ENCODE data around the gene FIBP. TPM values are rescaled to one million over a fixed set of nuclear protein-coding genes. Genes with fewer than 3 reads are reported as not detected.

FIBP gene
- total RNA-seq (2014; rRNA removed; shearing (Covaris generic)), result 60.8 and 62.9 TPM in 2 replicates
- polyA plus RNA-seq (2015; cell fraction: cytosol; rRNA removed), result 60.2 and 74.5 TPM in 2 replicates
- polyA plus RNA-seq (2015; cell fraction: nucleus; rRNA removed), result 84.1 and 100 TPM in 2 replicates

GRCh38 chr11:65888163-65888814, at the start of gene FIBP:
TSS of gene FIBP (minus strand) at chr11:65888471. CDS start at chr11:65888418, 53 bp downstream.
- DNase-seq (ENCODE audit: low read depth, low spot score), result peak; percentile 93
- in situ Hi-C loops (cut with HindIII; ENCODE audit: low pct_unique_long_range_greater_than_20kb, low sequenced_read_pairs), result no loop called here

DNA sequence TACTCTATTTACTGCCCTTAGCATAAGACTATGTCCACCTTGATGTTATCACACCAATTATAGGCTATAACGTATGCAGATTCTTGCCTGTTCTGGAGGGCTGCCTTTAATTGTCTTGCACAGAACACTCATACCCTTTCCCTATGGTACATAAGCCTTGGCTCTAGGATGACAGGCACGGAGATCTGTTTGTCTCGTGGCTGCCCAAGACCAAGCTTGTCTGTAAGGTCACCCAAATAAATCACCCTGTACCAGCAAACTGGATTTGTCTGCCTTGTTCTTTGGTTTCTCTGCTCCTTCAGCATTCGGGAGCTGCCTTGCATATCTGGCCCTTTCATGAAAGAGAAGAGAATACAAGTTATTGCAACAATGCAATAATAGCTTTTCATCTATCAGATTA, 49.5 kb upstream of the FIBP start:
- no peak for DNase-seq (ENCODE audit: low read depth, low spot score)
- in situ Hi-C loops (cut with HindIII; ENCODE audit: low pct_unique_long_range_greater_than_20kb, low sequenced_read_pairs), result no loop called here

DNA sequence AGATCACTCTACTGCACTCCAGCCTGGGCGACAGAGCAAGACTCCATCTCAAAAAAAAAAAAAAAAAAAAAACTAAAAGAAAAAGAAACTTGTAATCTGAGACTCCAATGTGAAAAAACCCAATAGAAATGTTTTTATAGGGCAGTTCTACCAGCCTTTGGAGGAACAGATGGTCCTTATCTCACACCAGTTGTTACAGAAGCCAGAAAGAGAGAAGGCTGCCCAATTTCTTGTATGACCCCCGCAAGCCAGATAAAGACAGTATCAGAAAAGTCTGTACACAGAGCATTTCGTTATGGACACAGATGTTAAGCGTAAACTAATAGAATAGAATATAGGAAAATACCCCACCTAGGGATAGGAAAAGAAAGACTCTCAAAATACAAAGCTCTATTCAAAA, 45.7 kb upstream of the FIBP start:
- in situ Hi-C loops (cut with HindIII; ENCODE audit: low pct_unique_long_range_greater_than_20kb, low sequenced_read_pairs), result no loop called here
- no peak for DNase-seq (ENCODE audit: low read depth, low spot score)

GRCh38 chr11:65932558-65932919, 44.3 kb upstream of the FIBP start:
- in situ Hi-C loops (cut with HindIII; ENCODE audit: low pct_unique_long_range_greater_than_20kb, low sequenced_read_pairs), result no loop called here
- DNase-seq (ENCODE audit: low read depth, low spot score), result peak; percentile 32

- in situ Hi-C loops (cut with HindIII; ENCODE audit: low pct_unique_long_range_greater_than_20kb, low sequenced_read_pairs), result no loop called here
- no peak for DNase-seq (ENCODE audit: low read depth, low spot score)
These were observed 43.7 kb upstream of the FIBP start for GRCh38 chr11:65931773-65932557.

GRCh38 chr11:65928667-65929066, 40.4 kb upstream of the FIBP start:
- in situ Hi-C loops (cut with HindIII; ENCODE audit: low pct_unique_long_range_greater_than_20kb, low sequenced_read_pairs), result no loop called here
- no peak for DNase-seq (ENCODE audit: low read depth, low spot score)

DNA sequence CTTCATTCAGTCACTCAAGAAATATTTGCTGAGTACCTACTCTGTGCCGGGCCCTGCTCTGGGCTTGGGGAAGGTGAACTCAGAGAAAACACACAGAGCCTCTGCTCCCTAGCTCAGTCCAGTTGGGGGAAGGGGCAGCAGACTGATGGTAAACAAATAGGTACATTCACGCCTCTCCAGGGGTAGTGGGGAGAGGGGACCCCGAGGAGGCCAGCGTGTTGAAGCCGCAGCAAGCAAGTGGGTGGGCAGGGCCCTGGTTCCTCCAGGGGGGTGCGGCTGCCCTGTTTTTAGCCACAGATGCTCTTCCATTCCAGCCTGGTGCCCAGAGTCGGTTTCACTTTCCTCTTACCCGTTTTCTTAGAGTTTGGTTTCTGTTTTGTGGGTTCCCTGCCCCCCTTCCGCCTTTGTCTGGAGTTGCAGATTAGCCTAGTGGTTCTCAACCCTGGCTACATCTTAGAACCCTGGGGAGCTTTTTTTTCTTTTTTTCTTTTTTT, 39.7 kb upstream of the FIBP start:
- DNase-seq (ENCODE audit: low read depth, low spot score), result no peak
- in situ Hi-C loops (cut with HindIII; ENCODE audit: low pct_unique_long_range_greater_than_20kb, low sequenced_read_pairs), result no loop called here

- in situ Hi-C loops (cut with HindIII; ENCODE audit: low pct_unique_long_range_greater_than_20kb, low sequenced_read_pairs), result no loop called here
These were observed 37.1 kb upstream of the FIBP start for GRCh38 chr11:65925397-65925796.

GRCh38 chr11:65922565-65922964, 34.3 kb upstream of the FIBP start:
- in situ Hi-C loops (cut with HindIII; ENCODE audit: low pct_unique_long_range_greater_than_20kb, low sequenced_read_pairs), result no loop called here
- no peak for DNase-seq (ENCODE audit: low read depth, low spot score)

More at GRCh38 chr11:65925397-65925796, 37.1 kb upstream of the FIBP start:
- no peak for DNase-seq (ENCODE audit: low read depth, low spot score)

DNA sequence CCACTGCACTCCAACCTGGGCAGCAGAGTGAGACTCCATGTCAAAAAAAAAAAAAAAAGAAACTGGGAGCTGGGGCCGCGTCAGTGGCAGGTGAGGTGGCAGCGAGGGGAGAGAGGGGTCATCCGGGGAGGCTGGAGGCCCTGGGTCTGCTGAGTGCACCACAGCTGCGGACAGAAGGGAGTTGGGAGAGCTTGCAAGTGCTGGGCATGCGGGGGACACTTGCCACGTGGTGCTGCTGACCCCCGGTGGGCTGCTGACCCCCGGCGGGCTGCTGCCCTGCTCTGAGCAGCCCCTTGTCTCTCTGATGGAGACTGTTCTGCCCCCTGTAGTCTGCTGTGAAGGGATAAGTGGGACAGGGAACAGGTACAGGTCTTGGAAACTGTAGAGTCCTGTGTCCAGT, 33.6 kb upstream of the FIBP start:
- DNase-seq (ENCODE audit: low read depth, low spot score), result no peak
- in situ Hi-C loops (cut with HindIII; ENCODE audit: low pct_unique_long_range_greater_than_20kb, low sequenced_read_pairs), result no loop called here

DNA sequence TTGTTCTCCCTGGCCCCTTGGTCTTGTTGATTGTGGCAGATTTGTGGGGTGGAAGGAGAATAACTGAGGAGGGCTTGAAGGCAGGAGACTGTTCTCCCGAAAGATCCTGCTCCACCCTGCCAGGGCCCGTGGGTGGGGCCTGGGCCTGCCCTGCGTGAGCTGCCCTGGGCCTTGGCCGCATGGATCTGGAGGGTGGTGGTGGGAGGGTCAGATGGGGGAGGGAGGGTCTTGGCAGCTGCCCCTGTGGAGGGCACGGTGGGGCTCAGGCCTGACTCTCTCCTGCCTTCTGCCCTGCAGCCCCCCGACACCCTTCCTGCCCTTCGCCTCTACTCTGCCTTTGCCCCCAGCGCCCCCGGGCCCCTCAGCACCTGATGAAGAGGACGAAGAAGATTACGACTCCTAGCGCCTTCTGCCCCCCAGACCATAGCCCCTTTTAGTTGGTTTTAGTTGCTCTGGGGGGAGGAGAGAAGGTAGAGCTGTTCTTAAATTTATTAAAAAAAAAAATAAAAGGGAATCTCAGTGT, 32.8 kb upstream of the FIBP start:
- in situ Hi-C loops (cut with HindIII; ENCODE audit: low pct_unique_long_range_greater_than_20kb, low sequenced_read_pairs), result no loop called here
- no peak for DNase-seq (ENCODE audit: low read depth, low spot score)

GRCh38 chr11:65920372-65920802, 32.1 kb upstream of the FIBP start:
- no peak for DNase-seq (ENCODE audit: low read depth, low spot score)
- in situ Hi-C loops (cut with HindIII; ENCODE audit: low pct_unique_long_range_greater_than_20kb, low sequenced_read_pairs), result no loop called here

GRCh38 chr11:65919573-65920371, 31.5 kb upstream of the FIBP start:
- in situ Hi-C loops (cut with HindIII; ENCODE audit: low pct_unique_long_range_greater_than_20kb, low sequenced_read_pairs), result no loop called here
- no peak for DNase-seq (ENCODE audit: low read depth, low spot score)

GRCh38 chr11:65919141-65919572, 30.9 kb upstream of the FIBP start, which contains the start of gene DRAP1:
TSS of gene DRAP1 (plus strand) at chr11:65919426. CDS start at chr11:65919502, 76 bp downstream.
- DNase-seq (ENCODE audit: low read depth, low spot score), result peak; percentile 95
- in situ Hi-C loops (cut with HindIII; ENCODE audit: low pct_unique_long_range_greater_than_20kb, low sequenced_read_pairs), result no loop called here

DNA sequence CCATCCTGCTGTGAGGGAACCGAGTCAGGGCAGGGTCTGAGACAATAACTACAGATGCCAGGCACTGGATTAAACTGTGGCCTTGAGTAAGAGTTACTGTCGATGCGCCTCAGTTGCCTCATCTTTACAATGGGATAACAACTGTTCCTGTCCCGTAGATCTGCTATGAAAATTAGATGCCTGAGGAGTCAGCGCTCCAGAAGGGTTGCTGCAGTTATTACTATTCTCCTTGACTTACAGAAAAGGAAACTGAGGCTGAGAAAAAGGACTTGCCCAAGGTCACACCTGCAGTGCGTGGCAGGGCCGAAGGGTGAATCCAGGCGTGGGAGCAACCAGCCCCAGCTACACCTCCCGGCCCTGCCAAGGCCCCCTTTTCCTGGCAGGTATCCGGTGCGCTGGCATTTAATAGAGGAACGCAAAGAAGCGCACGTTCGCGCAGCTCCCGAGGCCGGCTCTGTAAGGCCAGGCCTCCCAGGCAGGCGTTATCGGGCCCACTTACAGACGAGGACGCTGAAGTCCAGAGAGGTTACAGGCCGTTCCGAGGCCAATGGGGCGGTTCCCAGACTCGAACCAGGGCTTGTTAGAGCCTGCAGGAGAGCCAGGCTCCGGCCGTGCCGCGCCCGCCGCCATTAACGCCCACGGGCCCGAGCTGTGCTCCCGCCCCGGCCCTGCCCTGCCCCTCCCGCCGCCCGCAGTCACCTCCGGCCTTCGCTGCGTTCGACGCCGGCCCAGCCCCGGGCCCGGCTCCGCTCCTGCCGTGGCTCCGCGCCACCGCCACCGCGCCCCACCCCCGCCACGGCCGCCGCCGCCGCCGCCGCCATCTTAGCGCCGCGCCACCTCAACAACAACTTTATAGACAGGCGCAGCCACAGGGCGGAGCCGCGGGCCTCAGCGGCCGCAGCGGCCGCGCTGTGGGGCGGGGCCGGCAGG, 30.2 kb upstream of the FIBP start, which contains the start of gene C11orf68:
Gene C11orf68, minus strand, starts transcription at position 852 of the 930 bp plus-strand sequence. Its CDS starts 31 bp downstream, at position 821.
- no peak for DNase-seq (ENCODE audit: low read depth, low spot score)
- in situ Hi-C loops (cut with HindIII; ENCODE audit: low pct_unique_long_range_greater_than_20kb, low sequenced_read_pairs), result no loop called here

DNA sequence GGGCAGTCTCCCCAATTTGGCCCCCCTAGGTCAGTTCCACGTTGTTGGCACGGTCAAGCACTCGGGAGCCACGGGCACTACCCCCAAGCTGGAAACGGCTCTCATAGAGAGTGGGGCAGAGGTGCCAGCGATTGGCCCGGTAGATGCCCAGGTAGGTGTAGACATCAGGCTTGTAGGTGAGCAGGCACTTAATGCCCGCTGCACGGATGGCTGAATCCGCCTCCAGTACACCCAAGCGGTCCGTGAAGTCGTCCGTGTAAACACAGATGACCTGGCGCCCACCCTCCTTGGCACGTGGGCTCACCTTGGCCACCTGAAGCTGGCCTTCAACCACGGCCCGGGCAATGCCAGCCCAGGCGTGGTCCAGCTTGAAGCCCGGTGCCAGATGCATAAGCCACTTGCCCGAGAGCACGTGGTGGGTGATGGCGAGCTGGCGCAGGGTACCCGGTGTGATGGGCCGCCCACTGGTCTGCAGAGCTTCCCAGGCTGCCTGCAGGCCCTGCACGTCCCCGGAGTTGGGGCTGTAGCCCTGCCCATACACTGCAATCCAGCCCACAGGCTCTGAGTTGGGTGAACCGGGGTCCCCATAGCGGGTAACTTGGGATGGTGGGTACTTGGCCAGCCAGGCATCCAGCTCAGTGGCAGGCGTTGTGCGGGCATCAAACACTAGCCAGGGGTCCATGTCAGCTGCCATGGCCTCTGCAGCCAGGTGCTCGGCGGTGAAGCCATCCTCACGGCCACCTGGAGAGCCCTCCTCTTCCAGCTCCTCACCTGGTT, 29.4 kb upstream of the FIBP start:
- no peak for DNase-seq (ENCODE audit: low read depth, low spot score)

More for the DNA sequence above, 29.4 kb upstream of the FIBP start:
- in situ Hi-C loops (cut with HindIII; ENCODE audit: low pct_unique_long_range_greater_than_20kb, low sequenced_read_pairs), result no loop called here

Data from SK-MEL-5 (cell line).